GM19438 (cell line): Measurements from ENCODE around the gene TNFRSF8.

Source experiments
- ATAC-seq: cut with Tn5 transposase; IDR thresholded peaks from one replicate; pipeline ENCODE4 v1.9.1; 2021; ENCODE audit warnings: low read depth; ENCODE audit not compliant: unreplicated experiment

Gene TNFRSF8

GRCh38 chr1:12138196-12139168, 75.4 kb downstream of the TNFRSF8 start:
- no peak for ATAC-seq

GRCh38 chr1:12140016-12140415, 76.9 kb downstream of the TNFRSF8 start:
- no peak for ATAC-seq

GRCh38 chr1:12140515-12141162, 77.5 kb downstream of the TNFRSF8 start:
- ATAC-seq, result no peak

- ATAC-seq, result no peak
Observed at GRCh38 chr1:12141163-12141850, 78.2 kb downstream of the TNFRSF8 start.

GRCh38 chr1:12142141-12142823, 79.2 kb downstream of the TNFRSF8 start:
- ATAC-seq, result no peak

- no peak for ATAC-seq
Observed at GRCh38 chr1:12142891-12143630, 80.0 kb downstream of the TNFRSF8 start.

- no peak for ATAC-seq
Observed at GRCh38 chr1:12143631-12144155, 80.6 kb downstream of the TNFRSF8 start.

- ATAC-seq, result no peak
Observed at GRCh38 chr1:12144236-12144635, 81.1 kb downstream of the TNFRSF8 start.

GRCh38 chr1:12144969-12145368, 81.9 kb downstream of the TNFRSF8 start:
- no peak for ATAC-seq

- no peak for ATAC-seq
Observed at GRCh38 chr1:12145616-12146342, 82.7 kb downstream of the TNFRSF8 start.

GRCh38 chr1:12146343-12147112, 83.4 kb downstream of the TNFRSF8 start:
- no peak for ATAC-seq

GRCh38 chr1:12147201-12147701, 84.1 kb downstream of the TNFRSF8 start:
- no peak for ATAC-seq

- ATAC-seq, result no peak
Observed at GRCh38 chr1:12148160-12148957, 85.3 kb downstream of the TNFRSF8 start.

- no peak for ATAC-seq
Observed at GRCh38 chr1:12148958-12149790, 86.1 kb downstream of the TNFRSF8 start.

- no peak for ATAC-seq
Observed at GRCh38 chr1:12149791-12150175, 86.7 kb downstream of the TNFRSF8 start.

GRCh38 chr1:12150456-12151200, 87.5 kb downstream of the TNFRSF8 start:
- ATAC-seq, result no peak
